Neural progenitor cell (in vitro differentiated cells): Measurements from ENCODE around the gene EFCAB11. TPM values are rescaled to one million over a fixed set of nuclear protein-coding genes. Genes with fewer than 3 reads are reported as not detected.

Experiments used
- DNase-seq: peaks from one replicate; pipeline ENCODE4 v3.0.0-alpha.2; 2016; ENCODE audit warnings: low spot score
- H2AFZ ChIP-seq: fragments of 200-600 bp; sonication (generic); replicated peaks from 2 replicates; pipeline ENCODE4 v1.6.1; 2016; ENCODE audit warnings: antibody characterized with exemption
- H3F3A ChIP-seq: fragments of 200-600 bp; sonication (generic); 2 replicates; pipeline ENCODE4 v1.6.1; 2016; ENCODE audit warnings: antibody characterized with exemption, low read depth
- H3K27ac ChIP-seq: fragments of 200-600 bp; sonication (generic); 2 replicates; pipeline ENCODE4 v1.5.1; 2016; ENCODE audit warnings: mild to moderate bottlenecking
- H3K27me3 ChIP-seq: fragments of 200-600 bp; sonication (generic); 2 replicates; pipeline ENCODE4 v1.6.1; 2016; ENCODE audit warnings: mild to moderate bottlenecking, moderate library complexity
- H3K36me3 ChIP-seq: fragments of 200-600 bp; sonication (generic); 2 replicates; pipeline ENCODE4 v1.5.1; 2016
- H3K4me1 ChIP-seq: fragments of 200-600 bp; sonication (generic); 2 replicates; pipeline ENCODE4 v1.6.1; 2016; ENCODE audit warnings: mixed run types
- H3K4me2 ChIP-seq: fragments of 200-600 bp; sonication (generic); 2 replicates; pipeline ENCODE4 v1.6.1; 2016
- H3K4me3 ChIP-seq: fragments of 200-600 bp; sonication (generic); 2 replicates; pipeline ENCODE4 v1.5.1; 2016
- H3K79me2 ChIP-seq: fragments of 200-600 bp; sonication (generic); 2 replicates; pipeline ENCODE4 v1.6.1; 2016; ENCODE audit warnings: low read depth
- H3K9ac ChIP-seq: fragments of 200-600 bp; sonication (generic); 2 replicates; pipeline ENCODE4 v1.6.1; 2016
- H3K9me3 ChIP-seq: fragments of 200-600 bp; sonication (generic); 2 replicates; pipeline ENCODE4 v1.5.1; 2016; ENCODE audit warnings: low read depth
- H4K20me1 ChIP-seq: fragments of 200-600 bp; sonication (generic); 2 replicates; pipeline ENCODE4 v1.6.1; 2016; ENCODE audit warnings: low read depth
- H3K27ac Mint-ChIP-seq: 3 replicates; pipeline ENCODE4 v1.8.0; 2021; ENCODE audit warnings: mixed read lengths
- H3K27me3 Mint-ChIP-seq: 2 replicates; pipeline ENCODE4 v1.8.0; 2022; ENCODE audit warnings: low read depth, mild to moderate bottlenecking, inconsistent platforms, moderate library complexity, mixed read lengths; ENCODE audit not compliant: insufficient read depth
- H3K36me3 Mint-ChIP-seq: 3 replicates; pipeline ENCODE4 v1.8.0; 2021; ENCODE audit warnings: mixed read lengths
- H3K4me1 Mint-ChIP-seq: 3 replicates; pipeline ENCODE4 v1.8.0; 2021; ENCODE audit warnings: mixed read lengths
- H3K4me3 Mint-ChIP-seq: 3 replicates; pipeline ENCODE4 v1.8.0; 2021; ENCODE audit warnings: mild to moderate bottlenecking, moderate library complexity, mixed read lengths
- H3K9me3 Mint-ChIP-seq: 3 replicates; pipeline ENCODE4 v1.8.0; 2020; ENCODE audit warnings: mixed read lengths
- EZH2 ChIP-seq: fragments of 200-600 bp; sonication (generic); IDR thresholded peaks from 2 replicates; pipeline ENCODE4 v1.6.1; 2017; ENCODE audit warnings: antibody characterized with exemption, mild to moderate bottlenecking, moderate library complexity
- EZH2phosphoT487 ChIP-seq: fragments of 200-600 bp; sonication (generic); IDR thresholded peaks from 2 replicates; pipeline ENCODE4 v1.6.1; 2017; ENCODE audit warnings: antibody characterized with exemption
- total RNA-seq: library from RNA; depleted of rRNA; stranded (reverse); fragments of >200 nt; gene quantifications from 2 replicates; pipeline ENCODE4 v1.2.3, GENCODE V29; 2015; ENCODE audit warnings: low replicate concordance
- TF ChIP-seq, protein P1 (sequence below): fragments of 200-600 bp; sonication (generic); IDR thresholded peaks from 2 replicates; pipeline ENCODE4 v1.5.1; 2017; ENCODE audit warnings: antibody characterized with exemption, mild to moderate bottlenecking

The EFCAB11 gene
- total RNA-seq, 1 donor from 2014 or later, result 27.6 TPM

DNA sequence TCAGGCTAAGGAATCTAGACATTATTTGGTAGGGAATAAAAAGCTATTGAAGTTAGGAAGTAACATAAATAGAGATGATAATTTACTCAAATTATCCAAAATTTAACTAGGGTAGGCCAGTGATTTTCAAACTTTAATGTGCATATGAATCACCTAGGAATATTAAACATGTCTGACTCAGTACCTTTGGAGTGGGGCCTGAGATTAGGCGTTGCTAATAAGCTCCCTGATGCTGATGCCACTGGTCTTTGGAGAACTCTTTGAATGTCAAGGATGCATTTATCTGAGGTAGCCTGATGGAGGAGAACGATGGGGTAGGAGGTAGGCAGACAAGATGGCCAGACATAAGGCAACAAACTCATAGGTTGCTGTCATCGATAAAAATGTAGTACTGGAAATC is 33.2 kb downstream of the EFCAB11 start:
- Histone ChIP-seq H2AFZ (no peak overlapping the region), H3K9me3 (no peaks in the 10 kb centered on the region), H3K9ac (no peak overlapping the region), H3K4me2 (no peak overlapping the region), H3K79me2 (no peaks in the 10 kb centered on the region), H3K36me3 (no peaks in the 10 kb centered on the region), H3K27ac (no peak overlapping the region), H3F3A (no peaks in the 10 kb centered on the region), H4K20me1 (no peaks in the 10 kb centered on the region), H3K27me3 (no peaks in the 10 kb centered on the region), H3K4me3 (no peak overlapping the region), H3K4me1 (no peaks in the 10 kb centered on the region)
- Mint-ChIP-seq H3K27ac (no peak overlapping the region), H3K4me3 (no peak overlapping the region), H3K36me3 (peaks cover 5% of the 10 kb centered on the region), H3K27me3 (no peaks in the 10 kb centered on the region), H3K9me3 (no peaks in the 10 kb centered on the region), H3K4me1 (peaks cover 8% of the 10 kb centered on the region)
- no peak for DNase-seq
- TF ChIP-seq, protein P1, sequence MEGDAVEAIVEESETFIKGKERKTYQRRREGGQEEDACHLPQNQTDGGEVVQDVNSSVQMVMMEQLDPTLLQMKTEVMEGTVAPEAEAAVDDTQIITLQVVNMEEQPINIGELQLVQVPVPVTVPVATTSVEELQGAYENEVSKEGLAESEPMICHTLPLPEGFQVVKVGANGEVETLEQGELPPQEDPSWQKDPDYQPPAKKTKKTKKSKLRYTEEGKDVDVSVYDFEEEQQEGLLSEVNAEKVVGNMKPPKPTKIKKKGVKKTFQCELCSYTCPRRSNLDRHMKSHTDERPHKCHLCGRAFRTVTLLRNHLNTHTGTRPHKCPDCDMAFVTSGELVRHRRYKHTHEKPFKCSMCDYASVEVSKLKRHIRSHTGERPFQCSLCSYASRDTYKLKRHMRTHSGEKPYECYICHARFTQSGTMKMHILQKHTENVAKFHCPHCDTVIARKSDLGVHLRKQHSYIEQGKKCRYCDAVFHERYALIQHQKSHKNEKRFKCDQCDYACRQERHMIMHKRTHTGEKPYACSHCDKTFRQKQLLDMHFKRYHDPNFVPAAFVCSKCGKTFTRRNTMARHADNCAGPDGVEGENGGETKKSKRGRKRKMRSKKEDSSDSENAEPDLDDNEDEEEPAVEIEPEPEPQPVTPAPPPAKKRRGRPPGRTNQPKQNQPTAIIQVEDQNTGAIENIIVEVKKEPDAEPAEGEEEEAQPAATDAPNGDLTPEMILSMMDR, result no peak
- no peak for TF ChIP-seq EZH2
- no peak for TF ChIP-seq EZH2phosphoT487

- peaks cover 5% of the 10 kb centered on the region for H3K36me3 Mint-ChIP-seq
- H3K9ac ChIP-seq, result no peak overlapping the region
- no peaks in the 10 kb centered on the region for H3K9me3 ChIP-seq
- H3K36me3 ChIP-seq, result no peaks in the 10 kb centered on the region
- H3K4me1 Mint-ChIP-seq, result peaks cover 11% of the 10 kb centered on the region
- no peaks in the 10 kb centered on the region for H3K79me2 ChIP-seq
- H3F3A ChIP-seq, result no peaks in the 10 kb centered on the region
- TF ChIP-seq, protein P1, result no peak
- TF ChIP-seq EZH2phosphoT487 (no peak), EZH2 (no peak)
- no peaks in the 10 kb centered on the region for H3K27me3 ChIP-seq
- H2AFZ ChIP-seq, result no peak overlapping the region
- H3K4me1 ChIP-seq, result no peaks in the 10 kb centered on the region
- no peak overlapping the region for H3K27ac Mint-ChIP-seq
- no peak overlapping the region for H3K4me3 Mint-ChIP-seq
- H3K27ac ChIP-seq, result no peak overlapping the region
- no peaks in the 10 kb centered on the region for H3K27me3 Mint-ChIP-seq
- no peak overlapping the region for H3K4me2 ChIP-seq
- no peak overlapping the region for H3K4me3 ChIP-seq
- no peaks in the 10 kb centered on the region for H3K9me3 Mint-ChIP-seq
- H4K20me1 ChIP-seq, result no peaks in the 10 kb centered on the region
- DNase-seq, result no peak
Observed at GRCh38 chr14:89920056-89920455, 34.5 kb downstream of the EFCAB11 start.

DNA sequence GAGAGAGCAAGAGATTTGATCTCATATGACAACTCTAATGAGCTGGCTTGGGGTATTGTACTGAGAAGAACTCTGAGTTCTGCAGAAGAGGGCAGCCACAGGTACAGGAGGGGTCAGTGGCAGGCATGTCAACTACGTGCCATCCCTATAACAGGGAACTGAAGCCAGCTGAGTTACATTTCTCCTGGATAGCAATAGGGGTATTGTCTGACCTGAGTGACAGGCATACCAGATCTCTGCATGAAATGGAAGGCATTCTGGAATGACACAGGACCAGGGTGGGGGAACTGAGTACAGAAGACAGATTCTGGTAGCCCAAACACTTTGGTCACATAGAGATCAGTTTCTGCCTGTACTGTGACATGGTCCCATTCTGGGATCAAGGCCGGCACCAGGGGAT is 35.8 kb downstream of the EFCAB11 start:
- Histone ChIP-seq H3K79me2 (no peaks in the 10 kb centered on the region), H3K9me3 (no peaks in the 10 kb centered on the region), H3K4me3 (no peak overlapping the region), H3K4me2 (no peak overlapping the region), H2AFZ (no peak overlapping the region), H4K20me1 (no peaks in the 10 kb centered on the region), H3K27ac (no peak overlapping the region), H3F3A (no peaks in the 10 kb centered on the region), H3K4me1 (no peaks in the 10 kb centered on the region), H3K27me3 (no peaks in the 10 kb centered on the region), H3K36me3 (no peaks in the 10 kb centered on the region), H3K9ac (no peak overlapping the region)
- Mint-ChIP-seq H3K27me3 (no peaks in the 10 kb centered on the region), H3K27ac (no peak overlapping the region), H3K4me1 (peaks cover 15% of the 10 kb centered on the region), H3K9me3 (no peaks in the 10 kb centered on the region), H3K4me3 (no peak overlapping the region), H3K36me3 (no peaks in the 10 kb centered on the region)
- DNase-seq, result no peak
- TF ChIP-seq, protein P1, result no peak
- TF ChIP-seq EZH2phosphoT487, result no peak
